Measurements from ENCODE around the gene TOR4A. TPM values are rescaled to one million over a fixed set of nuclear protein-coding genes. Genes with fewer than 3 reads are reported as not detected.

TOR4A gene
- total and polyA plus RNA-seq, 9 of the 15 experiments (the other 6 are each of a cell fraction or from before 2014, with no cell fraction given), result 3.9 to 49.2 (median 8.8) TPM

- TF ChIP-seq, protein P1, sequence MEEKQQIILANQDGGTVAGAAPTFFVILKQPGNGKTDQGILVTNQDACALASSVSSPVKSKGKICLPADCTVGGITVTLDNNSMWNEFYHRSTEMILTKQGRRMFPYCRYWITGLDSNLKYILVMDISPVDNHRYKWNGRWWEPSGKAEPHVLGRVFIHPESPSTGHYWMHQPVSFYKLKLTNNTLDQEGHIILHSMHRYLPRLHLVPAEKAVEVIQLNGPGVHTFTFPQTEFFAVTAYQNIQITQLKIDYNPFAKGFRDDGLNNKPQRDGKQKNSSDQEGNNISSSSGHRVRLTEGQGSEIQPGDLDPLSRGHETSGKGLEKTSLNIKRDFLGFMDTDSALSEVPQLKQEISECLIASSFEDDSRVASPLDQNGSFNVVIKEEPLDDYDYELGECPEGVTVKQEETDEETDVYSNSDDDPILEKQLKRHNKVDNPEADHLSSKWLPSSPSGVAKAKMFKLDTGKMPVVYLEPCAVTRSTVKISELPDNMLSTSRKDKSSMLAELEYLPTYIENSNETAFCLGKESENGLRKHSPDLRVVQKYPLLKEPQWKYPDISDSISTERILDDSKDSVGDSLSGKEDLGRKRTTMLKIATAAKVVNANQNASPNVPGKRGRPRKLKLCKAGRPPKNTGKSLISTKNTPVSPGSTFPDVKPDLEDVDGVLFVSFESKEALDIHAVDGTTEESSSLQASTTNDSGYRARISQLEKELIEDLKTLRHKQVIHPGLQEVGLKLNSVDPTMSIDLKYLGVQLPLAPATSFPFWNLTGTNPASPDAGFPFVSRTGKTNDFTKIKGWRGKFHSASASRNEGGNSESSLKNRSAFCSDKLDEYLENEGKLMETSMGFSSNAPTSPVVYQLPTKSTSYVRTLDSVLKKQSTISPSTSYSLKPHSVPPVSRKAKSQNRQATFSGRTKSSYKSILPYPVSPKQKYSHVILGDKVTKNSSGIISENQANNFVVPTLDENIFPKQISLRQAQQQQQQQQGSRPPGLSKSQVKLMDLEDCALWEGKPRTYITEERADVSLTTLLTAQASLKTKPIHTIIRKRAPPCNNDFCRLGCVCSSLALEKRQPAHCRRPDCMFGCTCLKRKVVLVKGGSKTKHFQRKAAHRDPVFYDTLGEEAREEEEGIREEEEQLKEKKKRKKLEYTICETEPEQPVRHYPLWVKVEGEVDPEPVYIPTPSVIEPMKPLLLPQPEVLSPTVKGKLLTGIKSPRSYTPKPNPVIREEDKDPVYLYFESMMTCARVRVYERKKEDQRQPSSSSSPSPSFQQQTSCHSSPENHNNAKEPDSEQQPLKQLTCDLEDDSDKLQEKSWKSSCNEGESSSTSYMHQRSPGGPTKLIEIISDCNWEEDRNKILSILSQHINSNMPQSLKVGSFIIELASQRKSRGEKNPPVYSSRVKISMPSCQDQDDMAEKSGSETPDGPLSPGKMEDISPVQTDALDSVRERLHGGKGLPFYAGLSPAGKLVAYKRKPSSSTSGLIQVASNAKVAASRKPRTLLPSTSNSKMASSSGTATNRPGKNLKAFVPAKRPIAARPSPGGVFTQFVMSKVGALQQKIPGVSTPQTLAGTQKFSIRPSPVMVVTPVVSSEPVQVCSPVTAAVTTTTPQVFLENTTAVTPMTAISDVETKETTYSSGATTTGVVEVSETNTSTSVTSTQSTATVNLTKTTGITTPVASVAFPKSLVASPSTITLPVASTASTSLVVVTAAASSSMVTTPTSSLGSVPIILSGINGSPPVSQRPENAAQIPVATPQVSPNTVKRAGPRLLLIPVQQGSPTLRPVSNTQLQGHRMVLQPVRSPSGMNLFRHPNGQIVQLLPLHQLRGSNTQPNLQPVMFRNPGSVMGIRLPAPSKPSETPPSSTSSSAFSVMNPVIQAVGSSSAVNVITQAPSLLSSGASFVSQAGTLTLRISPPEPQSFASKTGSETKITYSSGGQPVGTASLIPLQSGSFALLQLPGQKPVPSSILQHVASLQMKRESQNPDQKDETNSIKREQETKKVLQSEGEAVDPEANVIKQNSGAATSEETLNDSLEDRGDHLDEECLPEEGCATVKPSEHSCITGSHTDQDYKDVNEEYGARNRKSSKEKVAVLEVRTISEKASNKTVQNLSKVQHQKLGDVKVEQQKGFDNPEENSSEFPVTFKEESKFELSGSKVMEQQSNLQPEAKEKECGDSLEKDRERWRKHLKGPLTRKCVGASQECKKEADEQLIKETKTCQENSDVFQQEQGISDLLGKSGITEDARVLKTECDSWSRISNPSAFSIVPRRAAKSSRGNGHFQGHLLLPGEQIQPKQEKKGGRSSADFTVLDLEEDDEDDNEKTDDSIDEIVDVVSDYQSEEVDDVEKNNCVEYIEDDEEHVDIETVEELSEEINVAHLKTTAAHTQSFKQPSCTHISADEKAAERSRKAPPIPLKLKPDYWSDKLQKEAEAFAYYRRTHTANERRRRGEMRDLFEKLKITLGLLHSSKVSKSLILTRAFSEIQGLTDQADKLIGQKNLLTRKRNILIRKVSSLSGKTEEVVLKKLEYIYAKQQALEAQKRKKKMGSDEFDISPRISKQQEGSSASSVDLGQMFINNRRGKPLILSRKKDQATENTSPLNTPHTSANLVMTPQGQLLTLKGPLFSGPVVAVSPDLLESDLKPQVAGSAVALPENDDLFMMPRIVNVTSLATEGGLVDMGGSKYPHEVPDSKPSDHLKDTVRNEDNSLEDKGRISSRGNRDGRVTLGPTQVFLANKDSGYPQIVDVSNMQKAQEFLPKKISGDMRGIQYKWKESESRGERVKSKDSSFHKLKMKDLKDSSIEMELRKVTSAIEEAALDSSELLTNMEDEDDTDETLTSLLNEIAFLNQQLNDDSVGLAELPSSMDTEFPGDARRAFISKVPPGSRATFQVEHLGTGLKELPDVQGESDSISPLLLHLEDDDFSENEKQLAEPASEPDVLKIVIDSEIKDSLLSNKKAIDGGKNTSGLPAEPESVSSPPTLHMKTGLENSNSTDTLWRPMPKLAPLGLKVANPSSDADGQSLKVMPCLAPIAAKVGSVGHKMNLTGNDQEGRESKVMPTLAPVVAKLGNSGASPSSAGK (IDR thresholded peaks at IDR 0.05), result 0 out of 2 replicates have a peak, but pooled peaks have one; percentile 9
- TF ChIP-seq ZNF445 (CRISPR knock-in tag; IDR thresholded peaks at IDR 0.05; ENCODE audit: low read depth), result no peak
- no peak for TF ChIP-seq ZNF830 (CRISPR knock-in tag; IDR thresholded peaks at IDR 0.05)
- TF ChIP-seq ZNF57 (CRISPR knock-in tag; IDR thresholded peaks at IDR 0.05), result no peak
- TF ChIP-seq ELF1 (tag; IDR thresholded peaks at IDR 0.05), result 0 out of 2 replicates have a peak, but pooled peaks have one; percentile 8
- TF ChIP-seq YY1 (IDR thresholded peaks at IDR 0.05; ENCODE audit: borderline replicate concordance in 1 of 3, control insufficient read depth in 1 of 3, extremely low read depth in 1 of 3, insufficient read depth in 3 of 3, insufficient read length in 1 of 3, insufficient replicate concordance in 2 of 3, low read depth in 1 of 3, low read length in 2 of 3), result peak in 2 of 3 experiments; percentile 21 to 56
- TF ChIP-seq ZNF707 (CRISPR knock-in tag; conservative IDR thresholded peaks at IDR 0.05), result no peak
- TF ChIP-seq MAFG (tag; conservative IDR thresholded peaks at IDR 0.05), result no peak
- 0 out of 2 replicates have a peak, but pooled peaks have one; percentile 3 for TF ChIP-seq POLR2G (IDR thresholded peaks at IDR 0.05; ENCODE audit: low read depth, low read length)
- no peak for TF ChIP-seq ZNF740 (CRISPR knock-in tag; IDR thresholded peaks at IDR 0.05)
- TF ChIP-seq ZNF740 (tag; IDR thresholded peaks at IDR 0.05), result no peak
- no peak for TF ChIP-seq MLLT1 (IDR thresholded peaks at IDR 0.05)
- TF ChIP-seq EGR1 (conservative IDR thresholded peaks at IDR 0.05), result peak; percentile 82
Observed at GRCh38 chr9:137278061-137278701, 655 bp downstream of the TOR4A start (continued).
